OCI-LY7 (cell line): Measurements from ENCODE around the gene XRCC3. TPM values are rescaled to one million over a fixed set of nuclear protein-coding genes. Genes with fewer than 3 reads are reported as not detected.

Experiments used
- BruUV-seq: library from RNA; stranded (reverse); fragments of 400-500 nt; replicated peaks from 2 replicates; lab custom pipeline; 2021; lab: Mats Ljungman, UMichigan
- CTCF ChIA-PET: fragments of 300-600 bp; sonication (Branson Sonifier 250); formaldehyde crosslinking; loops from one replicate; lab custom pipeline; 2022; ENCODE audit warnings: antibody characterized with exemption; ENCODE audit not compliant: unreplicated experiment; lab: Charles Lee
- POLR2A ChIA-PET: fragments of 300-600 bp; sonication (Branson Sonifier 250); formaldehyde crosslinking; loops from one replicate; lab custom pipeline; 2022; ENCODE audit warnings: antibody characterized with exemption; lab: Charles Lee
- DNase-seq: peaks from one replicate; pipeline ENCODE4 v3.0.0-alpha.2; 2015; ENCODE audit warnings: low spot score
- H2AFZ ChIP-seq: fragments of 200-600 bp; sonication (generic), shearing (Covaris generic); 2 replicates; pipeline ENCODE4 v1.6.1; 2014; ENCODE audit warnings: mild to moderate bottlenecking, antibody characterized with exemption, low read length, moderate library complexity
- H3K27ac ChIP-seq: fragments of 200-600 bp; sonication (generic); 2 replicates; pipeline ENCODE4 v1.5.1; 2014; ENCODE audit warnings: mixed run types, low read depth, mild to moderate bottlenecking, moderate library complexity, low read length, inconsistent platforms; ENCODE audit not compliant: poor library complexity, severe bottlenecking
- H3K36me3 ChIP-seq: fragments of 200-600 bp; sonication (generic); 2 replicates; pipeline ENCODE4 v1.6.1; 2014; ENCODE audit warnings: mild to moderate bottlenecking, antibody characterized with exemption, low read length, moderate library complexity, mixed read lengths; ENCODE audit not compliant: insufficient read depth
- H3K4me1 ChIP-seq: fragments of 200-600 bp; sonication (generic); 2 replicates; pipeline ENCODE4 v1.5.1; 2014; ENCODE audit warnings: mild to moderate bottlenecking, low read length; ENCODE audit not compliant: insufficient read depth, poor library complexity, severe bottlenecking
- H3K4me2 ChIP-seq: fragments of 200-600 bp; sonication (generic); 2 replicates; pipeline ENCODE4 v1.6.1; 2014; ENCODE audit warnings: mild to moderate bottlenecking, low read length
- H3K4me3 ChIP-seq: fragments of 200-600 bp; sonication (generic); 2 replicates; pipeline ENCODE4 v1.5.1; 2014; ENCODE audit warnings: mild to moderate bottlenecking, low read depth, low read length; ENCODE audit not compliant: poor library complexity, severe bottlenecking
- H3K79me2 ChIP-seq: fragments of 200-600 bp; sonication (generic); 2 replicates; pipeline ENCODE4 v1.6.1; 2016; ENCODE audit warnings: low read depth, mild to moderate bottlenecking, low read length, moderate library complexity, mixed read lengths; ENCODE audit not compliant: insufficient read depth
- H3K9me2 ChIP-seq: fragments of 200-600 bp; sonication (generic); 2 replicates; pipeline ENCODE4 v1.6.1; 2016; ENCODE audit warnings: mild to moderate bottlenecking, low read length, mixed read lengths; ENCODE audit not compliant: insufficient read depth
- H3K9me3 ChIP-seq: fragments of 200-600 bp; sonication (generic); 2 replicates; pipeline ENCODE4 v1.6.1; 2014; ENCODE audit warnings: mild to moderate bottlenecking, mixed run types, low read length, mixed read lengths
- H4K20me1 ChIP-seq: fragments of 200-600 bp; sonication (generic); 2 replicates; pipeline ENCODE4 v1.6.1; 2014; ENCODE audit warnings: mild to moderate bottlenecking, antibody characterized with exemption, low read length, moderate library complexity, mixed read lengths; ENCODE audit not compliant: insufficient read depth
- CTCF ChIP-seq: fragments of 200-600 bp; sonication (generic); conservative IDR thresholded peaks from 2 replicates; pipeline ENCODE4 v1.5.1; 2014; ENCODE audit warnings: mild to moderate bottlenecking, antibody characterized with exemption, low read length, moderate library complexity, mixed read lengths
- EZH2phosphoT487 ChIP-seq: fragments of 200-600 bp; sonication (generic); IDR thresholded peaks from 2 replicates; pipeline ENCODE4 v1.6.1; 2018; ENCODE audit warnings: low read depth, borderline replicate concordance, mild to moderate bottlenecking, mixed run types, antibody characterized with exemption, low read length, moderate library complexity, mixed read lengths
- intact Hi-C: fragments of 100-400 bp; cut with micrococcal nuclease; formaldehyde crosslinking; loops from one replicate; pipeline ENCODE4 v1.10.0; 2022; ENCODE audit not compliant: unreplicated experiment
- total RNA-seq, 2 experiments: library from RNA; depleted of rRNA in 1 of 2; stranded (reverse); fragments of >200 nt in 1 of 2; shearing (Covaris generic) in 1 of 2; gene quantifications; 2 replicates each; pipeline ENCODE4 v1.2.3, GENCODE V29; 2014 to 2022

Gene XRCC3
- total RNA-seq, 2 experiments from 2014 or later, result 83.3 to 130 TPM

GRCh38 chr14:103676881-103677675 is 38.2 kb downstream of the XRCC3 start:
- BruUV-seq, result no TSS peak
- TF ChIP-seq CTCF (no peak), EZH2phosphoT487 (no peak)
- no peaks in the 10 kb centered on the region for H3K79me2 ChIP-seq
- H4K20me1 ChIP-seq, result no peaks in the 10 kb centered on the region
- H2AFZ ChIP-seq, result no peak overlapping the region
- no peaks in the 10 kb centered on the region for H3K9me3 ChIP-seq
- H3K9me2 ChIP-seq, result no peaks in the 10 kb centered on the region
- no peak for DNase-seq
- peaks cover 100% of the 10 kb centered on the region for H3K36me3 ChIP-seq
- no peak overlapping the region for H3K4me2 ChIP-seq
- H3K27ac ChIP-seq, result no peak overlapping the region
- intact Hi-C loops, result no loop called here
- no peak overlapping the region for H3K4me3 ChIP-seq
- POLR2A ChIA-PET, result interaction anchor here (0.7 kb wide), 1 partner anchor 9 kb away, joined by 3 read pairs; no protein-coding TSS in a partner anchor
- CTCF ChIA-PET, result no interaction called here
- H3K4me1 ChIP-seq, result peaks cover 12% of the 10 kb centered on the region

- Histone ChIP-seq H3K79me2 (no peaks in the 10 kb centered on the region), H2AFZ (no peak overlapping the region), H3K36me3 (peaks cover 100% of the 10 kb centered on the region), H3K4me3 (no peak overlapping the region), H3K27ac (no peak overlapping the region), H4K20me1 (no peaks in the 10 kb centered on the region), H3K9me2 (no peaks in the 10 kb centered on the region), H3K9me3 (no peaks in the 10 kb centered on the region), H3K4me2 (no peak overlapping the region), H3K4me1 (peaks cover 12% of the 10 kb centered on the region)
- TF ChIP-seq EZH2phosphoT487, result no peak
- TF ChIP-seq CTCF, result no peak
- intact Hi-C loops, result no loop called here
- ChIA-PET POLR2A (no interaction called here), CTCF (no interaction called here)
- no TSS peak for BruUV-seq
- DNase-seq, result no peak
Measured at GRCh38 chr14:103675957-103676356, 39.3 kb downstream of the XRCC3 start.

- Histone ChIP-seq H3K9me2 (no peaks in the 10 kb centered on the region), H3K4me3 (no peak overlapping the region), H3K4me2 (no peak overlapping the region), H3K27ac (no peak overlapping the region), H4K20me1 (peaks cover 4% of the 10 kb centered on the region; the same call in 1 of the 2 replicates), H3K9me3 (no peaks in the 10 kb centered on the region), H3K79me2 (no peaks in the 10 kb centered on the region), H3K4me1 (no peaks in the 10 kb centered on the region), H2AFZ (no peak overlapping the region), H3K36me3 (peaks cover 95% of the 10 kb centered on the region)
- no peak for TF ChIP-seq EZH2phosphoT487
- TF ChIP-seq CTCF, result no peak
- ChIA-PET CTCF (no interaction called here), POLR2A (no interaction called here)
- intact Hi-C loops, result no loop called here
- BruUV-seq, result no TSS peak
- DNase-seq, result no peak
Measured at GRCh38 chr14:103671911-103672310, 43.3 kb downstream of the XRCC3 start.
